HL-60 (cell line): ENCODE data around the gene DOCK2.

ENCODE experiments used
- DNase-seq, 2 experiments: peaks; one replicate each; pipeline ENCODE4 v3.0.0-alpha.2; 2010 to 2020; ENCODE audit warnings: low read depth in 1 of 2, low spot score in 1 of 2
- H3K27ac ChIP-seq: fragments of 250-450 bp; sonication (Bioruptor Pico); replicated peaks from 2 replicates; pipeline ENCODE4 v1.5.1; 2020; ENCODE audit warnings: mild to moderate bottlenecking, moderate library complexity
- H3K27me3 ChIP-seq: fragments of 250-450 bp; sonication (Bioruptor Pico); 2 replicates; pipeline ENCODE4 v1.5.1; 2021; ENCODE audit warnings: mild to moderate bottlenecking, moderate library complexity; ENCODE audit not compliant: insufficient read depth, poor library complexity, severe bottlenecking
- H3K4me3 ChIP-seq: replicated peaks from 2 replicates; pipeline ENCODE4 v1.5.1; 2011; ENCODE audit warnings: mild to moderate bottlenecking, control low read depth, low read length; ENCODE audit not compliant: insufficient read depth
- CTCF ChIP-seq: IDR thresholded peaks from one replicate; pipeline ENCODE4 v1.5.1; 2011; ENCODE audit warnings: low read length, control low read depth, inconsistent platforms; ENCODE audit not compliant: insufficient read depth
- GABPA ChIP-seq: IDR thresholded peaks from 2 replicates; pipeline ENCODE4 v1.6.1; 2012; ENCODE audit warnings: low read depth
- POLR2AphosphoS5 ChIP-seq: IDR thresholded peaks from 2 replicates; pipeline ENCODE4 v1.6.1; 2012; ENCODE audit warnings: low read depth
- SPI1 ChIP-seq: IDR thresholded peaks from 2 replicates; pipeline ENCODE4 v1.6.1; 2012; ENCODE audit warnings: low read depth, mild to moderate bottlenecking, borderline replicate concordance
- TF ChIP-seq, protein P1 (sequence below): IDR thresholded peaks from 2 replicates; pipeline ENCODE4 v1.6.1; 2012; ENCODE audit warnings: low read depth; ENCODE audit not compliant: insufficient replicate concordance

The DOCK2 gene

DNA sequence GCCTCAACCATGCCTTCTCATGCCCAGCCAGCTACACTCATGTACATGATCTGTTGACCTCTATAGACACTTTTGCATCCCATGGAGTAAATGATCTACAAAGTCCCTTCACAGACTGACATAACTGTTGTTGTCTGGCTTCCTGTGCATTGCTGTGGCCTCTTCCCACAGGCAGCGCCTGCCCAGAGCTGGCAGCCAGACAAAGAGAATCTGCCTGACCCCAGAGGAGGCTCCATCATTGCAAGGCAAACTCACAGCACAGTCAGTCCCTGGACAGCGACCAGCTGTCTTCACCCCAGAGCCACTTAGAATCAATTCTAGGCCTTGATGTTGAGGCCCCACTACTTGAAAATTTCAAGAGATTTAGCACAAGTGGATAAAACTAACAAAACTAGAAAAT lies 277.7 kb downstream of the DOCK2 start:
- no peaks in the 10 kb centered on the region for H3K27me3 ChIP-seq
- H3K27ac ChIP-seq, result no peak overlapping the region
- no peak for DNase-seq
- no peak overlapping the region for H3K4me3 ChIP-seq
- no peak for TF ChIP-seq SPI1
- TF ChIP-seq, protein P1, sequence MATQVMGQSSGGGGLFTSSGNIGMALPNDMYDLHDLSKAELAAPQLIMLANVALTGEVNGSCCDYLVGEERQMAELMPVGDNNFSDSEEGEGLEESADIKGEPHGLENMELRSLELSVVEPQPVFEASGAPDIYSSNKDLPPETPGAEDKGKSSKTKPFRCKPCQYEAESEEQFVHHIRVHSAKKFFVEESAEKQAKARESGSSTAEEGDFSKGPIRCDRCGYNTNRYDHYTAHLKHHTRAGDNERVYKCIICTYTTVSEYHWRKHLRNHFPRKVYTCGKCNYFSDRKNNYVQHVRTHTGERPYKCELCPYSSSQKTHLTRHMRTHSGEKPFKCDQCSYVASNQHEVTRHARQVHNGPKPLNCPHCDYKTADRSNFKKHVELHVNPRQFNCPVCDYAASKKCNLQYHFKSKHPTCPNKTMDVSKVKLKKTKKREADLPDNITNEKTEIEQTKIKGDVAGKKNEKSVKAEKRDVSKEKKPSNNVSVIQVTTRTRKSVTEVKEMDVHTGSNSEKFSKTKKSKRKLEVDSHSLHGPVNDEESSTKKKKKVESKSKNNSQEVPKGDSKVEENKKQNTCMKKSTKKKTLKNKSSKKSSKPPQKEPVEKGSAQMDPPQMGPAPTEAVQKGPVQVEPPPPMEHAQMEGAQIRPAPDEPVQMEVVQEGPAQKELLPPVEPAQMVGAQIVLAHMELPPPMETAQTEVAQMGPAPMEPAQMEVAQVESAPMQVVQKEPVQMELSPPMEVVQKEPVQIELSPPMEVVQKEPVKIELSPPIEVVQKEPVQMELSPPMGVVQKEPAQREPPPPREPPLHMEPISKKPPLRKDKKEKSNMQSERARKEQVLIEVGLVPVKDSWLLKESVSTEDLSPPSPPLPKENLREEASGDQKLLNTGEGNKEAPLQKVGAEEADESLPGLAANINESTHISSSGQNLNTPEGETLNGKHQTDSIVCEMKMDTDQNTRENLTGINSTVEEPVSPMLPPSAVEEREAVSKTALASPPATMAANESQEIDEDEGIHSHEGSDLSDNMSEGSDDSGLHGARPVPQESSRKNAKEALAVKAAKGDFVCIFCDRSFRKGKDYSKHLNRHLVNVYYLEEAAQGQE, result peak; percentile 83

- no peak for DNase-seq
- Histone ChIP-seq H3K27me3 (no peaks in the 10 kb centered on the region), H3K27ac (no peak overlapping the region), H3K4me3 (no peak overlapping the region)
- TF ChIP-seq, protein P1, result no peak
- TF ChIP-seq POLR2AphosphoS5 (no peak), GABPA (no peak), SPI1 (no peak), CTCF (no peak)
Measured at GRCh38 chr5:169917500-169917899, 280.4 kb downstream of the DOCK2 start.

GRCh38 chr5:169918228-169918627 lies 281.2 kb downstream of the DOCK2 start:
- TF ChIP-seq, protein P1, result no peak
- TF ChIP-seq GABPA (no peak), CTCF (no peak), SPI1 (no peak), POLR2AphosphoS5 (no peak)
- H3K27ac ChIP-seq, result no peak overlapping the region
- no peak overlapping the region for H3K4me3 ChIP-seq
- no peak for DNase-seq
- no peaks in the 10 kb centered on the region for H3K27me3 ChIP-seq

DNA sequence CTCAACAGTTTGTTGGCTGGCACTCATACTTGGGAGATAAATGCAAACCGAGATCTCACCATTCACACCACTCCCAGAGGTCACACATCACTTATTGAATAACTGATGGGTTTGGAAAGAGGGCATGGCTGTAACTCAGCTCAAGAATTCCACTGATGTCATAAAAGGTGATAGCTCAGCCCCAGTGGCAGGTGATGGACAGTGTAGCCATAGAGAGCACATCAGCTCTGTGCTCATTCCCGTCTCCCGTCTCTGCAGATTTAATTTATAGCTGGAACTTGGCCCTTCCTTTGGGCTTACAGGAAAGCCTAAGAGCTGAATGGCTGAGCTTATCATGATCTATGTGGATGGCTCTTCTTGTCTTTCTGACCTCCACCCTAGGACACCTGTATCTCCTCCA lies 283.4 kb downstream of the DOCK2 start:
- TF ChIP-seq, protein P1, result no peak
- TF ChIP-seq CTCF (no peak), GABPA (no peak), SPI1 (no peak), POLR2AphosphoS5 (no peak)

More for the DNA sequence above, 283.4 kb downstream of the DOCK2 start:
- no peak for DNase-seq
- Histone ChIP-seq H3K27me3 (no peaks in the 10 kb centered on the region), H3K4me3 (no peak overlapping the region), H3K27ac (no peak overlapping the region)
